Left ventricle myocardium inferior (tissue), 1 donor: Measurements from ENCODE around the gene ARHGEF9. TPM values are rescaled to one million over a fixed set of nuclear protein-coding genes. Genes with fewer than 3 reads are reported as not detected.

Experiments used
- DNase-seq: peaks from one replicate; pipeline ENCODE4 v3.0.0-alpha.2; 2020
- H3K27ac ChIP-seq: fragments of 200-600 bp; replicated peaks from 2 replicates; pipeline ENCODE4 v1.8.0; 2021
- H3K27me3 ChIP-seq: fragments of 200-600 bp; 2 replicates; pipeline ENCODE4 v1.8.0; 2021; ENCODE audit warnings: low read depth
- H3K36me3 ChIP-seq: fragments of 200-600 bp; 2 replicates; pipeline ENCODE4 v1.8.0; 2021
- H3K4me1 ChIP-seq: fragments of 200-600 bp; 2 replicates; pipeline ENCODE4 v1.8.0; 2021
- H3K4me3 ChIP-seq: fragments of 200-600 bp; 2 replicates; pipeline ENCODE4 v1.8.0; 2021; ENCODE audit warnings: mild to moderate bottlenecking, moderate library complexity
- H3K9me3 ChIP-seq: fragments of 200-600 bp; replicated peaks from 2 replicates; pipeline ENCODE4 v1.8.0; 2021
- CTCF ChIP-seq: fragments of 200-600 bp; IDR thresholded peaks from 2 replicates; pipeline ENCODE4 v1.8.0; 2021; ENCODE audit warnings: antibody characterized with exemption, mild to moderate bottlenecking, borderline replicate concordance
- intact Hi-C: fragments of 100-400 bp; cut with micrococcal nuclease; formaldehyde crosslinking; loops from one replicate; pipeline ENCODE4 v1.11.0; 2022
- total RNA-seq: library from RNA; stranded (reverse); fragmentation: NEBNext Ultra II Directional; extraction: Animal tissue kit (Norgen Biotek cat#: 25700); gene quantifications from one replicate; pipeline ENCODE4 v1.2.1, GENCODE V29; 2021
- donor health status: DM: no; HTN: yes; CAD: no; lungs with severe emphysema.

ARHGEF9 gene
- total RNA-seq, 1 donor from 2014 or later = 48.1 TPM

- DNase-seq = no peak
- TF ChIP-seq CTCF = no peak
- peak overlapping the region; percentile 70 for H3K27ac ChIP-seq
- peaks cover 27% of the 10 kb centered on the region for H3K4me1 ChIP-seq
- no peaks in the 10 kb centered on the region for H3K9me3 ChIP-seq
- intact Hi-C loops = no loop called here
- peaks cover 8% of the 10 kb centered on the region for H3K36me3 ChIP-seq
- H3K27me3 ChIP-seq = no peaks in the 10 kb centered on the region
- no peak overlapping the region for H3K4me3 ChIP-seq
Measured at GRCh38 chrX:63719633-63720032, 65.4 kb downstream of the ARHGEF9 start.

DNA sequence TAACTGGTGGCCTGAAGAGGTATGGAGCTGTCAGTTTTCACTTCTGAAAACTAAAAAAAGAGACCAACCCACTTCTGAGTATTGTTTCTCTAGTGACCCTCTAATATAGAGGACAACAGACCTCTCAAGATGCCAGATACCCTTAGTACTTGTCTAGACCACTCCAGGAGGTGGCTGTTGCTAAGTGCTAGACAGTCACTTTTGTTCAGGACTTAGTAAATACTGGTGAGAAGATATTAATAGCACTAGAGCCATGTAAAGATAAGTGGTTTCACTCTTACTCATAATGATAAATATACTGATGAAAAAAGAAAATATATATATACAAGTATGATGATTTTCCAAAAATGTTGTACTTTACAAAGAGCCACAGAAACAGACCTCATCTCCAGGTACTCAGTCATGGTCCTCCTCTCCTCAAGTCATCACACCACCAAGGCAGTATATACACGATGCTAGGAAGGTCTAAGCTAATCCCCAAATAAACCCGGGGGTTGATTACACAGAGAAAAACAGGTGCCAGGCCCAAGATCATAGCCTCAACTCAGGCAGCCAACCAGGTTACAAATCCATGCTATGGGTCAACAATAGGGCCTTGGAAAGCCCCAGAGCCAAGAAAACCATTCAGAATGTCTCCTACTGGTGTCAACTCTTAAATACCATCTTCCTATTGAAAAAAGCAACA is 66.9 kb downstream of the ARHGEF9 start:
- no peak for DNase-seq
- intact Hi-C loops = no loop called here
- Histone ChIP-seq H3K27me3 (no peaks in the 10 kb centered on the region), H3K27ac (peak overlapping the region; percentile 70), H3K4me3 (no peak overlapping the region), H3K9me3 (no peaks in the 10 kb centered on the region), H3K4me1 (peaks cover 27% of the 10 kb centered on the region), H3K36me3 (peaks cover 8% of the 10 kb centered on the region)
- TF ChIP-seq CTCF = no peak

GRCh38 chrX:63713526-63713925 is 71.5 kb downstream of the ARHGEF9 start:
- H3K27me3 ChIP-seq = no peaks in the 10 kb centered on the region
- H3K36me3 ChIP-seq = peaks cover 5% of the 10 kb centered on the region
- H3K27ac ChIP-seq = peak overlapping the region; percentile 77
- H3K4me3 ChIP-seq = no peak overlapping the region
- no peak for TF ChIP-seq CTCF
- intact Hi-C loops = no loop called here
- H3K4me1 ChIP-seq = peaks cover 3% of the 10 kb centered on the region
- DNase-seq = peak; percentile 29
- H3K9me3 ChIP-seq = no peaks in the 10 kb centered on the region

- Histone ChIP-seq H3K36me3 (peaks cover 19% of the 10 kb centered on the region), H3K4me1 (peaks cover 3% of the 10 kb centered on the region), H3K4me3 (no peak overlapping the region), H3K27ac (no peak overlapping the region), H3K27me3 (no peaks in the 10 kb centered on the region), H3K9me3 (no peaks in the 10 kb centered on the region)
- no peak for TF ChIP-seq CTCF
- intact Hi-C loops = no loop called here
- no peak for DNase-seq
Measured at GRCh38 chrX:63708801-63709200, 76.2 kb downstream of the ARHGEF9 start.

GRCh38 chrX:63702556-63702955 is 82.5 kb downstream of the ARHGEF9 start:
- Histone ChIP-seq H3K4me3 (no peak overlapping the region), H3K4me1 (no peaks in the 10 kb centered on the region), H3K9me3 (no peaks in the 10 kb centered on the region), H3K27me3 (no peaks in the 10 kb centered on the region), H3K27ac (no peak overlapping the region), H3K36me3 (peaks cover 45% of the 10 kb centered on the region)
- intact Hi-C loops = no loop called here
- TF ChIP-seq CTCF = no peak
- no peak for DNase-seq
